GM23338 (cell line): ENCODE data around the gene ZNF800. TPM values are rescaled to one million over a fixed set of nuclear protein-coding genes. Genes with fewer than 3 reads are reported as not detected.

Experiments used
- ATAC-seq: fragments of 200-7000 bp; cut with Tn5 transposase; 3 replicates; pipeline ENCODE4 v1.9.1; 2020
- DNase-seq: peaks from one replicate; pipeline ENCODE4 v3.0.0-alpha.2; 2015; ENCODE audit warnings: low spot score
- H2AFZ ChIP-seq: fragments of 200-600 bp; sonication (generic); 2 replicates; pipeline ENCODE4 v1.8.0; 2016; ENCODE audit warnings: antibody characterized with exemption, mild to moderate bottlenecking, moderate library complexity
- H3F3A ChIP-seq: fragments of 200-600 bp; sonication (generic); replicated peaks from 2 replicates; pipeline ENCODE4 v1.8.0; 2017; ENCODE audit warnings: antibody characterized with exemption, mixed run types, low read depth
- H3K27ac ChIP-seq: fragments of 200-600 bp; sonication (generic); 2 replicates; pipeline ENCODE4 v1.6.1; 2016; ENCODE audit warnings: low read depth
- H3K27me3 ChIP-seq: fragments of 200-600 bp; sonication (generic); 2 replicates; pipeline ENCODE4 v1.8.0; 2016; ENCODE audit warnings: mild to moderate bottlenecking, mixed run types, moderate library complexity; ENCODE audit not compliant: insufficient read depth
- H3K36me3 ChIP-seq: fragments of 200-600 bp; sonication (generic); 2 replicates; pipeline ENCODE4 v1.8.0; 2016; ENCODE audit warnings: mild to moderate bottlenecking; ENCODE audit not compliant: insufficient read depth
- H3K4me1 ChIP-seq: fragments of 200-600 bp; sonication (generic); 2 replicates; pipeline ENCODE4 v1.8.0; 2016; ENCODE audit warnings: mild to moderate bottlenecking, moderate library complexity; ENCODE audit not compliant: insufficient read depth
- H3K4me2 ChIP-seq: fragments of 200-600 bp; sonication (generic); 2 replicates; pipeline ENCODE4 v1.7.1; 2017; ENCODE audit warnings: mixed run types
- H3K4me3 ChIP-seq: fragments of 200-600 bp; sonication (generic); 2 replicates; pipeline ENCODE4 v1.6.1; 2016; ENCODE audit warnings: mixed run types
- H3K79me2 ChIP-seq: fragments of 200-600 bp; sonication (generic); replicated peaks from 2 replicates; pipeline ENCODE4 v1.8.0; 2017; ENCODE audit warnings: mild to moderate bottlenecking; ENCODE audit not compliant: insufficient read depth
- H3K9me2 ChIP-seq: fragments of 200-600 bp; sonication (generic); 2 replicates; pipeline ENCODE4 v1.8.0; 2017; ENCODE audit not compliant: insufficient read depth
- H4K20me1 ChIP-seq: fragments of 200-600 bp; sonication (generic); replicated peaks from 2 replicates; pipeline ENCODE4 v1.8.0; 2017; ENCODE audit warnings: mild to moderate bottlenecking; ENCODE audit not compliant: insufficient read depth
- H3K27ac Mint-ChIP-seq: 2 replicates; pipeline ENCODE4 v1.8.0; 2020; ENCODE audit warnings: inconsistent platforms, mild to moderate bottlenecking, moderate library complexity, mixed read lengths
- H3K27me3 Mint-ChIP-seq: 3 replicates; pipeline ENCODE4 v1.8.0; 2022; ENCODE audit warnings: low read depth, mild to moderate bottlenecking, moderate library complexity, mixed read lengths, inconsistent platforms; ENCODE audit not compliant: insufficient read depth, poor library complexity
- H3K36me3 Mint-ChIP-seq: 3 replicates; pipeline ENCODE4 v1.8.0; 2021; ENCODE audit warnings: low read depth, mild to moderate bottlenecking, inconsistent platforms, moderate library complexity, mixed read lengths
- H3K4me1 Mint-ChIP-seq: 3 replicates; pipeline ENCODE4 v1.8.0; 2020; ENCODE audit warnings: mild to moderate bottlenecking, inconsistent platforms, mixed read lengths
- H3K4me3 Mint-ChIP-seq: 3 replicates; pipeline ENCODE4 v1.8.0; 2021; ENCODE audit warnings: moderate library complexity, mild to moderate bottlenecking, inconsistent platforms, mixed read lengths
- H3K9me3 Mint-ChIP-seq: 3 replicates; pipeline ENCODE4 v1.8.0; 2020; ENCODE audit warnings: moderate library complexity, mild to moderate bottlenecking, inconsistent platforms, mixed read lengths
- CREB1 ChIP-seq: fragments of 250-450 bp; sonication (Bioruptor Pico); IDR thresholded peaks from 2 replicates; pipeline ENCODE4 v1.5.0; 2020; ENCODE audit warnings: low read depth, mild to moderate bottlenecking, moderate library complexity
- ETS1 ChIP-seq: IDR thresholded peaks from 2 replicates; pipeline ENCODE4 v1.6.1; 2016; ENCODE audit warnings: antibody characterized with exemption
- EZH2 ChIP-seq: fragments of 200-600 bp; sonication (generic); IDR thresholded peaks from one replicate; pipeline ENCODE4 v1.8.0; 2017; ENCODE audit warnings: antibody characterized with exemption, mild to moderate bottlenecking, low read depth; ENCODE audit not compliant: unreplicated experiment
- JUNB ChIP-seq: IDR thresholded peaks from one replicate; pipeline ENCODE4 v1.6.1; 2016; ENCODE audit warnings: antibody characterized with exemption; ENCODE audit not compliant: unreplicated experiment
- NANOG ChIP-seq: IDR thresholded peaks from 2 replicates; pipeline ENCODE4 v1.6.1; 2016; ENCODE audit warnings: antibody characterized with exemption, borderline replicate concordance
- REST ChIP-seq: IDR thresholded peaks from one replicate; pipeline ENCODE4 v1.6.1; 2018; ENCODE audit warnings: antibody characterized with exemption; ENCODE audit not compliant: unreplicated experiment
- STAT1 ChIP-seq: IDR thresholded peaks from one replicate; pipeline ENCODE4 v1.6.1; 2016; ENCODE audit warnings: antibody characterized with exemption; ENCODE audit not compliant: unreplicated experiment
- ZNF114 ChIP-seq: fragments of 250-450 bp; sonication (Bioruptor Pico); IDR thresholded peaks from 2 replicates; pipeline ENCODE4 v1.5.0; 2020; ENCODE audit warnings: mild to moderate bottlenecking, moderate library complexity
- ZNF462 ChIP-seq: fragments of 250-450 bp; sonication (Bioruptor Pico); IDR thresholded peaks from 2 replicates; pipeline ENCODE4 v1.5.0; 2020; ENCODE audit warnings: mild to moderate bottlenecking, moderate library complexity
- polyA plus RNA-seq: library from polyadenylated mRNA; unstranded; fragments of >200 nt; fragmentation: Nextera tagmentation; extraction: Ambion mirVana; gene quantifications from 2 replicates; pipeline ENCODE4 v1.2.1, GENCODE V29; 2016
- total RNA-seq: library from RNA; depleted of rRNA; stranded (reverse); fragments of >200 nt; shearing (Covaris generic); gene quantifications from 2 replicates; pipeline ENCODE4 v1.2.3, GENCODE V29; 2014

The ZNF800 gene
- total and polyA plus RNA-seq, 2 experiments from 2014 or later: 5.4 to 8.3 TPM

GRCh38 chr7:127362364-127363027 lies 30.0 kb downstream of the ZNF800 start:
- Histone ChIP-seq H3K9me2 (no peaks in the 10 kb centered on the region), H3K4me1 (no peaks in the 10 kb centered on the region), H3K27ac (no peak overlapping the region), H3K4me3 (no peak overlapping the region), H4K20me1 (no peaks in the 10 kb centered on the region; the same call in 1 of the 2 replicates), H3F3A (no peaks in the 10 kb centered on the region), H3K4me2 (no peak overlapping the region), H3K27me3 (no peaks in the 10 kb centered on the region), H3K79me2 (no peaks in the 10 kb centered on the region), H3K36me3 (no peaks in the 10 kb centered on the region), H2AFZ (no peak overlapping the region)
- Mint-ChIP-seq H3K4me3 (no peak overlapping the region), H3K36me3 (no peaks in the 10 kb centered on the region), H3K27ac (no peak overlapping the region), H3K9me3 (no peaks in the 10 kb centered on the region), H3K4me1 (0 out of 3 replicates have a peak, but pooled peaks cover 4% of the 10 kb centered on the region), H3K27me3 (no peaks in the 10 kb centered on the region)
- no peak for ATAC-seq
- no peak for DNase-seq
- TF ChIP-seq ETS1: no peak
- no peak for TF ChIP-seq JUNB
- TF ChIP-seq ZNF114 (CRISPR knock-in tag): no peak

GRCh38 chr7:127361736-127362135 lies 30.8 kb downstream of the ZNF800 start:
- no peak overlapping the region for H3K27ac ChIP-seq
- no peak for TF ChIP-seq ZNF462
- no peak for TF ChIP-seq STAT1
- TF ChIP-seq EZH2: no peak
- no peak for TF ChIP-seq NANOG
- no peak for TF ChIP-seq REST
- TF ChIP-seq CREB1: no peak
- TF ChIP-seq ETS1: no peak
- TF ChIP-seq ZNF114 (CRISPR knock-in tag): no peak

More at GRCh38 chr7:127361736-127362135, 30.8 kb downstream of the ZNF800 start:
- Mint-ChIP-seq H3K4me3 (no peak overlapping the region), H3K36me3 (no peaks in the 10 kb centered on the region), H3K27ac (no peak overlapping the region), H3K9me3 (no peaks in the 10 kb centered on the region), H3K27me3 (no peaks in the 10 kb centered on the region), H3K4me1 (0 out of 3 replicates have a peak, but pooled peaks cover 4% of the 10 kb centered on the region)
- DNase-seq (no peak), ATAC-seq (no peak)
- H3K27me3 ChIP-seq: no peaks in the 10 kb centered on the region
- no peaks in the 10 kb centered on the region for H3K36me3 ChIP-seq
- H3F3A ChIP-seq: no peaks in the 10 kb centered on the region
- no peaks in the 10 kb centered on the region for H3K9me2 ChIP-seq
- no peaks in the 10 kb centered on the region; the same call in 1 of the 2 replicates for H4K20me1 ChIP-seq
- no peak overlapping the region for H3K4me2 ChIP-seq
- no peak overlapping the region for H3K4me3 ChIP-seq
- no peaks in the 10 kb centered on the region for H3K79me2 ChIP-seq
- H2AFZ ChIP-seq: no peak overlapping the region
- H3K4me1 ChIP-seq: no peaks in the 10 kb centered on the region
